Thyroid gland (tissue), 4 donors: ENCODE data around the gene CALD1. TPM values are rescaled to one million over a fixed set of nuclear protein-coding genes. Genes with fewer than 3 reads are reported as not detected.

ENCODE experiments used
- DNase-seq, 2 donors: peaks; one replicate each; pipeline ENCODE4 v3.0.0-alpha.2; 2019
- H3K27ac ChIP-seq, 3 donors: fragments of 200-600 bp; sonication (generic); 1 replicate in 2 of 3; 2 replicates in 1 of 3; pipeline ENCODE4 v1.5.1; 2016 to 2019; ENCODE audit warnings: mild to moderate bottlenecking in 1 of 3, moderate library complexity in 1 of 3
- H3K27me3 ChIP-seq: fragments of 200-600 bp; sonication (generic); one replicate; pipeline ENCODE4 v1.5.1; 2019
- H3K36me3 ChIP-seq, 2 donors: fragments of 200-600 bp; sonication (generic); one replicate each; pipeline ENCODE4 v1.5.1; 2016 to 2019
- H3K4me1 ChIP-seq, 2 donors: fragments of 200-600 bp; sonication (generic); one replicate each; pipeline ENCODE4 v1.5.1; 2017 to 2019
- H3K4me3 ChIP-seq, 3 donors: fragments of 200-600 bp; sonication (generic); replicated peaks in 1 of 3; 1 replicate in 2 of 3; 2 replicates in 1 of 3; pipeline ENCODE4 v1.5.1; 2016; ENCODE audit warnings: mild to moderate bottlenecking in 1 of 3
- H3K9me3 ChIP-seq: fragments of 200-600 bp; sonication (generic); one replicate; pipeline ENCODE4 v1.5.1; 2017
- CTCF ChIP-seq, 6 experiments: fragments of 200-600 bp in 3 of 6; fragments of 450-650 bp in 3 of 6; sonication (generic) in 3 of 6; IDR thresholded peaks; one replicate each; pipeline ENCODE4 v1.5.1; 2016 to 2019; ENCODE audit warnings: antibody characterized with exemption in 6 of 6, mild to moderate bottlenecking in 2 of 6, inconsistent platforms in 1 of 6, moderate library complexity in 1 of 6
- POLR2A ChIP-seq, 2 donors: fragments of 450-650 bp; IDR thresholded peaks; one replicate each; pipeline ENCODE4 v1.6.1; 2017; ENCODE audit warnings: antibody characterized with exemption in 2 of 2, mild to moderate bottlenecking in 2 of 2, moderate library complexity in 1 of 2
- WGBS, 2 donors: methylation state at CpG; one replicate each; pipeline ENCODE4 v1.1.5; 2017; 5-methylcytosine and 5-hydroxymethylcytosine counted together
- intact Hi-C: fragments of 100-400 bp; cut with DNase I; formaldehyde crosslinking; loops from one replicate; pipeline ENCODE4 v1.15.1; 2023
- total RNA-seq, 4 donors: library from RNA; depleted of rRNA; stranded (reverse); fragments of >200 nt; gene quantifications; one replicate each; pipeline ENCODE4 v1.2.3, GENCODE V29; 2016

The CALD1 gene
- total RNA-seq, 4 donors from 2014 or later, result 141 to 223 (median 169) TPM

GRCh38 chr7:134935701-134936100, 156.3 kb downstream of the CALD1 start:
- H3K4me3 ChIP-seq, result no peak overlapping the region
- peak overlapping the region; percentile 87 to 89 (median 87) for H3K27ac ChIP-seq
- H3K36me3 ChIP-seq, result no peaks in the 10 kb centered on the region
- no peaks in the 10 kb centered on the region for H3K27me3 ChIP-seq
- intact Hi-C loops, result no loop called here
- DNase-seq, result no peak
- no peak for TF ChIP-seq CTCF (IDR thresholded peaks at IDR 0.05)
- no peak for TF ChIP-seq POLR2A (IDR thresholded peaks at IDR 0.05)
- 84 to 85% methylated on average over 2 of the region's 2 CpGs for WGBS, 2 donors
- H3K9me3 ChIP-seq, result no peaks in the 10 kb centered on the region
- peaks cover 61 to 86% of the 10 kb centered on the region in 2 donors for H3K4me1 ChIP-seq

- intact Hi-C loops, result no loop called here
- H3K27ac ChIP-seq, result peak overlapping the region; percentile 87 to 89 (median 87)
- 48 to 54% methylated on average over 3 of the region's 3 CpGs for WGBS, 2 donors
- TF ChIP-seq POLR2A (IDR thresholded peaks at IDR 0.05) (no peak), CTCF (IDR thresholded peaks at IDR 0.05) (no peak)
- peaks cover 59 to 79% of the 10 kb centered on the region in 2 donors for H3K4me1 ChIP-seq
- peak in 1 of 2 donors; percentile 11 for DNase-seq
- H3K9me3 ChIP-seq, result no peaks in the 10 kb centered on the region
- no peaks in the 10 kb centered on the region for H3K36me3 ChIP-seq
- H3K27me3 ChIP-seq, result no peaks in the 10 kb centered on the region
- H3K4me3 ChIP-seq, result no peak overlapping the region
Measured at GRCh38 chr7:134936893-134937510, 157.6 kb downstream of the CALD1 start.

GRCh38 chr7:134938141-134938540, 158.7 kb downstream of the CALD1 start:
- Histone ChIP-seq H3K9me3 (no peaks in the 10 kb centered on the region), H3K27me3 (no peaks in the 10 kb centered on the region), H3K27ac (peak overlapping the region; percentile 87 to 89 (median 87)), H3K4me3 (no peak overlapping the region), H3K4me1 (peaks cover 49 to 71% of the 10 kb centered on the region in 2 donors), H3K36me3 (no peaks in the 10 kb centered on the region)
- 38 to 57% methylated on average over 4 of the region's 4 CpGs for WGBS, 2 donors
- peak; percentile 53 to 60 for DNase-seq
- TF ChIP-seq CTCF (IDR thresholded peaks at IDR 0.05), result no peak
- peak in 1 of 2 donors; percentile 53 for TF ChIP-seq POLR2A (IDR thresholded peaks at IDR 0.05)
- intact Hi-C loops, result no loop called here

- intact Hi-C loops, result no loop called here
- 24 to 40% methylated on average over 4 of the region's 4 CpGs for WGBS, 2 donors
- no peaks in the 10 kb centered on the region for H3K9me3 ChIP-seq
- no peaks in the 10 kb centered on the region for H3K27me3 ChIP-seq
- no peak overlapping the region for H3K4me3 ChIP-seq
- no peaks in the 10 kb centered on the region for H3K36me3 ChIP-seq
- H3K4me1 ChIP-seq, result peaks cover 49 to 61% of the 10 kb centered on the region in 2 donors
- peak overlapping the region; percentile 87 to 89 (median 87) for H3K27ac ChIP-seq
- TF ChIP-seq CTCF (IDR thresholded peaks at IDR 0.05) (no peak), POLR2A (IDR thresholded peaks at IDR 0.05) (peak in 1 of 2 donors; percentile 14)
- DNase-seq, result peak; percentile 34 to 62
Measured at GRCh38 chr7:134939136-134939535, 159.7 kb downstream of the CALD1 start.

- Histone ChIP-seq H3K27me3 (no peaks in the 10 kb centered on the region), H3K9me3 (no peaks in the 10 kb centered on the region), H3K4me1 (peaks cover 46 to 49% of the 10 kb centered on the region in 2 donors), H3K36me3 (no peaks in the 10 kb centered on the region), H3K4me3 (no peak overlapping the region), H3K27ac (peak overlapping the region in 1 of 3 donors; percentile 24)
- intact Hi-C loops, result loop anchor here (5.0 kb wide), 1 partner anchor 248 kb away; no protein-coding TSS in a partner anchor
- DNase-seq, result no peak
- TF ChIP-seq POLR2A (IDR thresholded peaks at IDR 0.05), result no peak
- no peak for TF ChIP-seq CTCF (IDR thresholded peaks at IDR 0.05)
Measured at GRCh38 chr7:134940729-134941128, 161.3 kb downstream of the CALD1 start.
